ENCODE data around the gene PAFAH1B1. TPM values are rescaled to one million over a fixed set of nuclear protein-coding genes. Genes with fewer than 3 reads are reported as not detected.

Gene PAFAH1B1
- total RNA-seq, 2 experiments from 2014 or later, result 170 to 173 TPM

DNA sequence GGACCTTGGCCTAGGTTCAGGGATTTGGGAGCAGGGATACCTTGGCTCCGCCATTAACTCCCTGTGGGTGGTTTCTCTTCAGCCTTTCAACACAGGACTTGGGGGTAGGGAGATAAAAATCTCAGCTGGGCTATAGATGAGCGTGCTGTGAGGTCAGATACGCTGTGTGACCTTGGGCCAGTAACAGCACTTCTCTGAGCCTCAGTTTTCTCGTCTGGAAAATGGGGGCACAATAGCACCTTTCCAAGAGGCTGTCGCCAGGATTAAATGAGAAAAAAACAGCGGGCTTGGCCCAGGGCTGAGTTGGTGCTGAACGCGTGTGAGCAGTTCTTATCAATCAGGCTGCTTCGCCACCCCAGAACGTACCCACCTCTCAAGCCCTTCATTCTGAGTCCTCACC, 138.4 kb downstream of the PAFAH1B1 start:
- H3K27me3 Mint-ChIP-seq, result peaks cover 13% of the 10 kb centered on the region
- no peak for DNase-seq
- H3K4me1 Mint-ChIP-seq (ENCODE audit: low read depth), result no peaks in the 10 kb centered on the region
- ChIA-PET POLR2A (no interaction called here), CTCF (no interaction called here)
- intact Hi-C loops (cut with micrococcal nuclease), result no loop called here
- H3K4me3 Mint-ChIP-seq, result no peak overlapping the region
- H3K9me3 Mint-ChIP-seq, result no peaks in the 10 kb centered on the region
- no peaks in the 10 kb centered on the region for H3K36me3 Mint-ChIP-seq
- H3K27ac Mint-ChIP-seq, result no peak overlapping the region

DNA sequence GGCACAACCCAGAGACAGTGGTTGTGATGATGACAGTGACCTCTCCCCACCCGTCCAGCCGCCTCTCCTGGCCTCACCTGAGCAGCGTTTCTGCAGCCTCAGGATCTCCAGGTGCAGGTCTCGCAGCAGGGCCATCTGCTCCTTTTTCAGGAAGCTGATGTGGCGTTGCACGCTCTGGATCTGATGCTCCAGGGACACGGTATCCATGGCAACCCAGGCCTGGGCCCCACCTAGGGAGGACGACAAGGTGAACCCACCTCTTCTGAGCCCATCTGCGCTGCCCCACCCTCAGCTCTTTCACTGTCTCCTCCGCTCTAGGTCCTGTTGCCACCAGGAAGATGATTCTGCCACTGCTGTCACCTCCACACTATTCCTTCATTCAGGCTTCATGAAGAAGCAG, 141.5 kb downstream of the PAFAH1B1 start:
- ChIA-PET POLR2A (no interaction called here), CTCF (interaction anchor here (1.0 kb wide), 1 partner anchor 10 kb away, joined by 3 read pairs; no protein-coding TSS in a partner anchor)
- no peak for DNase-seq
- H3K36me3 Mint-ChIP-seq, result no peaks in the 10 kb centered on the region
- H3K27me3 Mint-ChIP-seq, result peaks cover 7% of the 10 kb centered on the region
- no peaks in the 10 kb centered on the region for H3K9me3 Mint-ChIP-seq
- intact Hi-C loops (cut with micrococcal nuclease), result no loop called here
- no peak overlapping the region for H3K4me3 Mint-ChIP-seq
- H3K4me1 Mint-ChIP-seq (ENCODE audit: low read depth), result no peaks in the 10 kb centered on the region
- H3K27ac Mint-ChIP-seq, result no peak overlapping the region

Small RNAs within 50 kb of the gene (microRNA-seq; reads per million reads assigned to microRNA genes)
- gene MIR6776 (ENCODE audit: borderline microRNAs expressed, borderline number of aligned reads, borderline replicate concordance), result not detected

Other genes with a start within 250 kb of the PAFAH1B1 start
- 10 to 100 TPM; 13.9 to 18.1 TPM for gene MNT, start 192.6 kb upstream of the PAFAH1B1 start, total RNA-seq
- gene METTL16, start 81.8 kb upstream of the PAFAH1B1 start, total RNA-seq, result 10 to 100 TPM; 44.0 to 44.6 TPM
- 10 to 100 TPM; 78.4 to 80.4 TPM for gene CLUH, start 118.1 kb downstream of the PAFAH1B1 start, total RNA-seq
- gene CCDC92B, start 156.0 kb downstream of the PAFAH1B1 start, total RNA-seq, result under 1 TPM in 1 of 2 experiments, not detected in 1; 0.10 TPM
- 1 to 10 TPM; 1.9 to 2.3 TPM for gene RAP1GAP2, start 202.8 kb downstream of the PAFAH1B1 start, total RNA-seq

Data from activated CD4-positive, alpha-beta memory T cell treated with anti-CD3 and anti-CD28 coated beads for 36 hours (primary cell).